NCI-H345 (cell line): ENCODE data around the gene ATG16L2.
"Not testable (repeated sequence)": the region's sequence is repeated elsewhere in the genome, so short reads cannot be mapped to it uniquely, and the experiment has no call there.

Experiments used
- DNase-seq: peaks from one replicate; lab custom pipeline; 2025; lab: John Stamatoyannopoulos, UW

ATG16L2 gene

DNA sequence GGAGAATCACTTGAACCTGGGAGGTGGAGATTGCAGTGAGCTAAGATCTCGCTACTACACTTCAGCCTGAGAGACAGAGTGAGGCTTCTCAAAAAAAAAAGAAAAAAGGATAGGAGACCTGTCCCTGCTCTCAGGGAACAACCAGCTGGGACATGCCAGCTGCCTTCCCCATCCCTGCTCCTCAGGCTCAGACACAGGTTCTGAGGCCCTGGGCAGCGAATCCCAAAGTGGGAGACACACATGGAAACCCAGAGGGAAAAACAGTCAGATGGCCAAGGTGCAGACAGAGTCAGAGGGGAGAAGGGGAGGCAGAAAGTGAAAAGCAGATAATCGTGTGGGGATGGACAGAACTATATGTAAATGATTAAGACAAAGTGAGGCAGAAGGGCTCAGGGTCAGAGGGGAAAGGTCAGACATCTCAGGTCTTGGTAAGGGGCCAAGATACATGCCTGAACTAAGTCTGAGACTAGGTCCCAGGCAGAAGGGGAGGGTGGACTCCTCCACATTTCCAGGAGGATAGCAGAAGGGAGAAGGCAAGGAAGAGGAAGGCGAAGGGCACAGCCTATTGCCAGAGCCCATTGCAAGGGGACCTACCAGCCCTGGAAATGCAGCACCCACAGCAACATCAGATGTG, 34.6 kb upstream of the ATG16L2 start:
- no peak for DNase-seq

DNA sequence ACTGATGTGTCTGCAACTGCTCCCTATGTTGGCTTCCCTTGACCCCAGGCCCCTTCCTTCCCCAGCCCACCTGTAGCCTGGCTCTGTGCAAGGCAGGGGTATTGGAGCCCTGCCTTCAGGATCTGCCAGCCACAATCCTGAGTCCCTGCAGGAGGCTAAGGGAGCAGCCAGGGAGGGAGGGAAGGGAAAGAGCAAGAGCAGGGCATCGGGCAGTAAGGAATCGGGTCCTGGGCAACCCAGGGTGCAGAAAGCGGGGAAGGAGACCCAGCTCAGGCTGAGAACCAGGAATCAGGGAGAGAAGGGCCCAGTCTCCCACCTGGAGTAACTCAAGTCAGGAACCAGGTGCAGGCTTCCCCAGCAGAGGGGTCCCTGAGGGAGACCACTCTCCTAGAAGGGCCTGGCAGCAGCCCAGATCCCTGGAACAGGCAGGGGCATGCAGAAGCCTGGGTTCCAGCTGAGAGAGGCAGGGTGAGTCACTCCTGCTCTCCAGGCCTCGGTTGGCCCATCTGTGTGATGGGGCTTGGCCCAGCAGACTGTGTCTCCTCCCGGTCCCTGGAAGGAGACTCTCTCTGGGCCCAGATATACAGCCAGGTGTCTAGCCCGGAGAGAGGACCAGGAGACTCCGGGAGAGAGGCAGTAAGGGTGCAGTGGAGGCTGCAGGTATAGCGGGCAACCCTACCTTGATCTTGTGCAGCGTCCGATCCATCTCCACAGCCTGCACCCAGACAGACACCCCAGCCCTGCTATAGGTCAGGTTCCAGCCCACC, 33.7 kb upstream of the ATG16L2 start:
- DNase-seq: no peak

DNA sequence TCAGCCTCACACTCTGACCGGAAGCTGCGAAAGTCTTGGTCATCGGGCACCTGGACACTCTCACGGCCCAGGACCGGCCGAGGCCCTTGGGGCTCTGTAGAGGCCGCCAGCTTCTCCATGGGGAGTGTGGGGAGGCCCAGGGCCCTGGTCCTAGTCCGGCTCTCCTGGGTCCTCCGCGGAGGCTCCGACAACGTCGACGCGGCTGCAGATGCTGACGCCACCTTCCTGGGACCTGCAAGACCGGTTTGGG, 33.2 kb upstream of the ATG16L2 start:
- no peak for DNase-seq

DNA sequence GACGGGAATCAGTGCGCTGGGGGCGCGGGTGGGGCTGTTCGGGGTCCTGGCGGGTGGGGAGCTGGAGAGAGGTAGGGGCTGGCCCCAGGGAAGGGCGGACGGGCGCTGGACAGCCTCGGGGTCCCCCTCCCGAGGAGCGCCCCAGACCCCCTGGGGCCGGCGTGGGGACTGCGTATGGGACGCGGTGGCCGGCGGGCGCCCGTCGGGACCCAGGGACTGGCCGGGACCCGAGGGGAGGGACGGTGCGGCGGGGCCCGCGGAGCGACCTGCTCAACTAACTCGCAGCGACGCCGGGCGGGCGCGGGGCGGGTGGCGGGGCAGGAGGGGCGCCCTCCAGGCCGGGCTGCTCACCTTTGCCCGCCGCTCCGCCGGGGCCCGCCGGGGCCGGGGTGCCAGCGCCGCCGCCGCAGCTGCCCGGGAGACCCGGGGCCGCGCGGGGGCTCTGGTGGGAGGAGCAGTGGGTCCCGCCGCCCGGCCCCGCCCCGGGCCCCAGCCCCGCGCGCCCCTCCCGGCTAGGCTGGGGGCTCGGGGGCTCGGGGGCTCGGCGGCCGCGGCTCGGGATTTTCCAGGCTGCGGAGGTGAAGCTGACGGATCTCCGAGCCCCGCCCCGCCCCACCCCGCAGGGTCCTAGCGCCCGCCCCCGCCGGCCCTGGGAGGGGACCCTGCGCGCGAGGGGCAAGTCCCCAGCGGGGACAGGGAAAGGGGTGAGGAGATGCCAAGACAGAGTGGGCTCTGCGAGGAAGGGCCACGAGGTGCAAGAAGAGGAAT, 32.7 kb upstream of the ATG16L2 start:
- DNase-seq: peak; percentile 61

DNA sequence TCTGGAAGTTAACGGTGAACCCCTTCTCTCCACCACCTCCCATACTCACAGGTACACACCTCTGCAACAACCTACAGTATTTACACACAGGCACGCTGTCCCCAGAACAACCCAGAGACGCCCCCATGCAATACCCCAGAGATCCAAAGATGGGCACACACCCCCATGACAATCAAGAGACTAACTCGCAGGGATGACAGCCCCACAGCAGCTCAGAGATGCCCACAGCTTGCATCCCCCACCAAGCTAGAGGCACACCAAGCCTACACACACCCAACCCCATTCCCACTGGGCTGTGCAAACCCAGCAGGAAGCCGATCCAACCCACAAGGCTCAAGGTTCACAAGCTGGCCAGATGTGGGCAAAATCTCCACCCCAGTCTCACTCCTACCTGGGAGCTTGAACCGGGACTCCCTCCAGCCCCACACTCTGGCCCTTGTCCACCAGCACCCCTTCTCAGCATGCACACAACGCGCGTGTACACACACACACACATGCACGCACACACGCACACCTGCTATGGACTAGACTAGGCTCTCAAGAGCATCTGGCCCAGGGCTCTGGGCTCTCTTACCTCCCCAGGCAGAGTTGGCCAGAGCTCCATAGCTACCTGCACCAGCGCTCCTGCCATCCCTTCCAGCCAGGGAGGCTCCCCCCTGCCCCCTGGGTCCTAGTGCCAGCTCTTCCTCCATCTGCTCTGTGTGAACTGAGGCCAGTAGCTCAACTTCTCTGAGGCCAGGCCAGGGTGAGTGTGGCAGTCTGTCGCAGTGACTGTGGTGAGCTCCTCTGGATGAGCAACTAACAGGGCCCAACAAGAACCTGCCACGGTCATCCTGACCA, 31.9 kb upstream of the ATG16L2 start:
- DNase-seq: peak; percentile 76

DNA sequence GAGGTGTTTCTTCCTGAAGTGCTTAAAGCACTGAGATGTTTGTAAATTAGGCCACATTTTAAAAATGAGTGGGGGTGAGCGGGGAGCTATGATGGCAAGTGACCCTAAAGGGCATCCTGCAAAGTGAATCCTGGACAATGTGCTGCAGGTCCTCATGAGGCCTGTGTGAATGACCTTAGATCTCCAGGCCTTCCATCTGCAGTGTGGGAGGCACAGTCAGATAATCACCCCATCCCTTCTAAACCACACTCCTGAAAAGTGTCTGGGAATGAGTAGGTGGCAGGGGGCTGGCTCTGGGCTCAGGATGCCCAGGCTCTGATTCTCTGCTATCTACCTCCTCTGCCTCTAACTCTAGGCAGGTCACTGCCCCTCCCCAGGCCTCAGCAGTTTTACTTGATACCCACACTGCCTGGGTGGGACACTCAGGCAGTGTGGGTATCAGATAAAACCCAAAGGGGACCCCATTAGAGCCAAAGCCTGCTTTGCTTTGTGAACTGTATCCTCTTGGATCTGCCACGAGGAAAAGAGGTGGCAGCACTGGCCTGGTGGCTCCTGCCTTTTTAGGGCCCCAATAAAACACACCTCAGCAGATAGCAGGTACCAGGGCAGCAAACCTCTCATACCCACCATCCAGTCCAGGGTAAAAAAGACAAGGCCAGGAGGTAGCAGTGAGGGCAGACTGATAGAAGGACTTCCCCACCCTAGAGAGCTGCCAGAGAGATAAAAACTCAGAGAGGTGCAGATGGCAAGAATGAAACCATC, 30.9 kb upstream of the ATG16L2 start:
- no peak for DNase-seq

DNA sequence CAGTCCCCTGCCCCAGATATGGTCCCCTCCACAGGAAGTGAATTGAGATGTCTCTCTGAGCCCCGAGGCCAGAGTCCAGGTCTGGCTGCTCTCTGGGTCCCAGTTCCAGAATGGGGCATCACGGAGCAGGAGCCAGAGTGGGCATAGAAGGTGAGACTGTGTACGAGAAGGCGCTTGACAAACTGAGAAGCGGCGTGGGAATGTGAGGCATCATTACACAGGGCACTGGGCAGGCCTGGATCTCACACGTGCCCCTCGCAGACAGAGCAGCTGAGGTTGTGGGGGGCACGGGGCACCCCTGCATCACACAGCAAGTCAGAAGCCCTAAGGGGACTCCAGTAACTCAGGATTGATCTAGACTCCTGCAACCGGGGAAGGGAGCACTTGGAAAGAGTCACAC, 29.5 kb upstream of the ATG16L2 start:
- DNase-seq: no peak

DNA sequence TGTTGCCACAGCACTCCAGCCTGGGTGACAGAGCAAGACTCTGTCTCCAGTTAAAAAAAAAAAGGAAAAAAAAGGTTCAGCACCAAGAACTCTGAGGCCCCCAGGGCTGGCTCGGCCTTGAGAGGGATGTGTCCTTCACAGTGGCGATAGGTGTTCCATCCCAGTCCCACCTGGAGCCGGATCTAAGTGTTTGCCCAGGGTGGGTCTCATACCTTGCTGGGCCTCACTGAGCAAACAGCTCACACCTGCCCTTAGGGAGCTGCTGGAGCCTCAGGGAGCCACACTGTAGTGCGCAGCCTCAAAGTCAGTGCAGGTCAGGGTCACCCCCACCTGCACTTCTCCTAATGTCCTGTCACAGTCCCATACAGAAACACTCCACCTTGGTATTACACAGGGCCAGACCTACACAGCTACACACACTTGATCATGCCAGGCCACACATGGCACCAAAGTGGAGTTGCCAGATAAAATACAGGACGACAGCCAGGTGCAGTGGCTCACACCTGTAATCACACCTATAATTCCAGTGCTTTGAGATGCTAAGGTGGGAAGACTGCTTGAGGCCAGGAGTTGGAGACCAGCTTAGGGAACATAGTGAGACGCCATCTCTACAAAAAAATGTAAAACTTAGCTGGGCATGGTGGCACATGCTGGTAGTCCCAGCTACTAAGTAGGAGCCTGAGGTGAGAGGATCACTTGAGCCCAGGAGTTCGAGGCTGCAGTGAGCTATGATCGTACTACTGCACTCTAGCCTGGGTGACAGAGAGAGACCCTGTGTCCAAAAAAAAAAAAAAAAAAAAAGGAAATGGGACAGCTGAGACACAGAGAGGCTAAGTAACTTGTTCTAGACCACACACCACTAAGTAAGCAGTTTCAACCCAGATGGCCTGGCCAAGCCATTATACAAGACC, 27.7 kb upstream of the ATG16L2 start:
- DNase-seq: peak; percentile 90

DNA sequence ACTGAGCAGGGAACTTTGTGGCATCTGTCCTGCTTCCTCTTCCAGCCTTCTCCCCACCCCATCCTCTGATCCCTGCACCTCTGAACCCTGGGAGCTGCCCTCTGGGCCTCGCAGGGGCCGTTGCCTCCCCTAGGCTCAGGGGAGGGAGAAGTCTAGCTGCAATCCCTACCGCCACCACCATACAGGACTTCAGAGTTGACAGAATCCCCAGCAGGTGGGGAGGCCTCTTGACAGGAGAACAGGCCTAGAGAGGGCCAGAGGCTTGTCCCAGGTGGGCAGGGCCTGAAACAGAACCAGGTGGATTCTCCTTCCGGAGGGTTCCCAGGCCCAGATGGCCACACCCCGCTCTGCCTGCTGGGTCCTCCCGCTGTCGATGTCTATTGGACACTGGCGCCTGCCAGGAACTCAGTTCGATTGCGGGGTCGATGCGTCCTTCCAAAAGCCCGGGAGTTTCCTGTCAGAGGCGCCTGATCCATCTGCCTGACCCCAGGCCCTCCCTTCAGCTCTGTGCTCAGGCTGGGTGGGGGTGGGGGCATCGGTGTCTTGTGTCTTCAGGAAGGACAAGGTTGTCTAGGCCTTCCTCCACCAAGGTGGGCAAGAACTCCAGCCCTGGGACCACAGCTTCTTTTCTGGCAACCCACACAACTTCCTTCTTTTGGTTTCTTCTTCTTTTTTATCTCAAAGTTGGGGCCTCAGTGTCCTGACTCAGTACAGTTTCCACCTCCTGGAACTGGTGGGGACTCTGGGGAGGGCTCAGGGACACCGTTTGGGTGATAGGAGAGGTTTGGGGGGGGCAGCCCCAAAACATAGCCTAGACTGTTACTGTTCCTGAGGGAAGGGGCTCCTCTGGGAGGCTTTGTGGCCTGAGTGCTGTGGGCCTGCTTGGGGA, 26.8 kb upstream of the ATG16L2 start:
- peak; percentile 53 for DNase-seq

DNA sequence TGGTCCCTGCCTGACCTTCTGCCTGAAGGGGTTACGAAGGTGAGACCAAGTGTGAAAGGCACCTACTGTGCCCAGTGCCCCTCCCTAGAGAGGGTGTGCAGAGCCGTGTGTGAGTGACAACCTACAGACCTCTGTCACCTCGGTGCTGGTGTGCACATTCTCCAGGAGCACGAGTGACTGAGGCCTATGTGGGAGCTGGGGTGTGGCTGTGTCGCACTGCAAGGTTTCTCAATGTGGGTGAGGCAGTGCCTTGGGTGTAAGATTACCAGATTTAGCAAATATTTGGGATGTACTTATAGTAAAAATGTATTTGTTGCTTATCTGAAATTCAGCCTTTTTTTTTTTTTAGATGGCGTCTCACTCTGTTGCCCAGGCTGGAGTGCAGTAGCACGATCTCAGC, 26.0 kb upstream of the ATG16L2 start:
- DNase-seq: no peak

DNA sequence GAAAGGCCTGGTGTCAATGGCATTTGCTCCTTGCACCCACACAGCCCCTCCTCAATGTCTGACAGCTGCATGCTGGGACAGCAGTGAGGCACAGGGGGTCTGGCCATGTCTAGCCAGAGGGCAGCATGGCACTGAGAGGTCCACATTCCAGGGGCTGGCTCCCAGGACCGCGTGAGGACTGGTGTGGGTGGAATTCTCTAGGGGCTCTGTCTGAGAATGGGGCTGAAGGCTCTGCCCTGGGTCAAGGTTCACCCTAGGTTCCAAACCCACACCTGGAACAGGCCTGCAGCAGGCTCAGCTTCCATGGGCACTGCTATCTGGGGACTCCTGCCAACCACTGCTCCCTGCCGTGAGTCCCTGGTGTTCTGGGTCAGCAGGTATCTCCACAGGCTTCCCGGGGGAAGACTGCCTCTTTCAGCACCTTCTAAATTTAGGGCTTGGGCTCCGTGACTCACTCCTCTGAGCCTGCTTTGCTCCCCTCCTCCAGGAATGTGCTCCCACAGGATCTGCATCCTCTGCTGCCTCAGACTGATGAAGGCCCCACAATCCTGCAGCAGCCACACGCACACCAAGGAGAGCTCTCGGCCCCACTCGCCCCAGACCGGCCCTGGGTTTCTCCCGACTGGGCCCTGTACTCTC, 24.6 kb upstream of the ATG16L2 start:
- no peak for DNase-seq

DNA sequence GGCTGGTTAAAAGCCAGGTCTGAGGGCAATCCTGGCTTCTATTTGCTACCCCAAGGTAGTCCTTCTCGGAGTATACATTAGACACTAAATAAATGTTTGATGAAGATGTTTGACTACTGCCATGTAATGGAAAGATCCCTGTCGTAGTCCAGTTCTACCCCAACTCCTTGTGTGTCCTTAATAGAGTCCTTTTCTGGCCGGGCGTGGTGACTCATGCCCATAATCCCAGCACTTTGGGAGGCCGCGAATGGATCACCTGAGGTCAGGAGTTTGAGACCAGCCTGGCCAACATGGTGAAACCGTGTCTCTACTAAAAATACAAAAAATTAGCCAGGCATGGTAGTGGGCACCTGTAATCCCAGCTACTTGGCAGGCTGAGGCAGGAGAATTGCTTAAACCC, 23.0 kb upstream of the ATG16L2 start:
- DNase-seq: not testable (repeated sequence)

DNA sequence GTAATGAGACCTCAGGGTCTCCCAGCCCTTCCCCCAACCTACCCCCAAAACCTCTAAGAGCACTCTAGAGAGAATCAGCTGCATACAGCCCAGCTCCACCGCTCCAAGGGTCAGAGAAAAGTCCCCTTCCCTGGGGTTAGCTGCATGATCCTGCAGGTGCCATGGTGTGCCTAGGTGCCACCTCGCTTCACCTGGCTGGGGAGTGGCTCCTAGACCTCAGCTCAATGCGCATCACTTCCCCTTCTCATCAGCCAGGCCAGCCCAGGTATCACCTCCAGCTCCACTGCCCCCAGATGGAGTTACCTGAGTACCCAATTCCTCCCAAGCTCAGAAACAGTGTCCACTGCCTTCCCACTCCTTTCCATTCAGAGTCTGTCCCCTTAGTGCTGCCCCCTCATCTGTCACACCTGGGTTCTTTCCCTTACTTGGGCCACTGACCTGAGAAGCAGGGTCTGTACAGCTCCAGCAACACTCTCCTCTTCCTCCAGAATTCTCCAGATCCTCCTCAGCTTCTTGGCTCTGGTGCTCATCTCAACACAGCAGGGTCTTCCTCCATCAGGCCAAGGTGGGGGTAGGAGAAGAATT, 21.7 kb upstream of the ATG16L2 start:
- DNase-seq: no peak

DNA sequence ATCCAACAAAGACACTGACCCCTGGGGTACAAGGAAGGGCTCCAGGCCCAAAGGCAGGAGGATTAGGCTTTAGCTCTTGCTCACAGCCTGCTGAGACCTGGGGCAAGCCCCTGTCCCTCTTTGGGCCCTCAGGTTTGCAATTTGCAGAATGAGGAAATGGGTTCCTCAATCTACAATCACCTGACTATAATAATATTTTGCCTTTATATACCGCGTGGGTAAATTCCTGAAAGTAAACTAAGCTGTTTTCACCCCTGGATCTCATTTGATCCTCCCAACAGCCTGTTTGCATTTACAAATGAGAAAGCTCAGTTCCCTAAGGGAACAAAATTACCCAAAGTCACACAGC, 21.2 kb upstream of the ATG16L2 start:
- DNase-seq: no peak

DNA sequence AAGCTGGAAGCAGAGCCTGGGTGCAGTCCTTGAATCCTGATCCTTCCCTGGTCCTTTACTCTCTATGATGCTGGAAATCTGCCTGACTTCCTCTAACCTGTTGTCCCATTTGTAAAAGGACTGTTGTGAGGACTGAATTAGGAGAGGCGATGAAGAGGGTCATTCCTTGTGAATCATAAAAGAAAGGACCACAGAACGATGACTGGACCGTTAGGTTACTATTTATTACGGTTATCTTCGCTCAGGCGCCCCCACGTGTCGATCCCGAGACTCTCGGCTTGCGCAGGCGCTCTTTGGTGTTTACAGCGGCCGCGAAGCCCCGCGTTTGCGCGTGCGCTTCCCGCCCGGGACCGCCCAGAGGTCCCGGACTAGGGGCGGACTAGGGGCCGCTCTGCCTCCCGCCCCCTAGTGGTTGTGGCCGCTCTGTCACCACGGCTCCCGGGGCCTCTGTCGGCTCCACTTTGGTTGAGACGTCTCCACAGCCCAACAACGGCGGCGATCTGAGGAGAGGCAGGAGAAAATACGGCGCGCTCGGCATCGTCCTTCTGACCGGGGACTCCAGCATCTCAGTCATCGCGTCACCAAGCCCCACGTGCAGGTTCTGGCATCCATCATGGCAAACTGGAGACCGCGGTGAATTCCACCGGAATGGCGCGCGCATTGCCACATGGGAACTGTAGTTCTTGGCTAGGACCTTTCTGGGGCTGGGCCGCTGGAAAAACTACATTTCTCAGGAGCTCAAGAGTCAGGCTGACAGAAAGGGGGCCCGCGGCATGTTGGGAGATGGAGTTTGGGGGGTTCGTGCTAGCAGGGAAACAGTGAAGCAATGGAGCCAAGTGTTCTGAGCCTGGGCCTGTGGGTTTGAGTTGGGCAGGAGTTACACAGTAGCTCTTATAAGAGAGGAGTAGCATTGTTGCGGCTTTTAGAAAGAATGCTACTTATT, 20.5 kb upstream of the ATG16L2 start, which contains the start of gene STARD10:
TSS of gene STARD10 (minus strand) at position 623 of the 943 bp plus-strand sequence. CDS start 12,866 bp downstream, outside the sequence.
- DNase-seq: peak; percentile 95

DNA sequence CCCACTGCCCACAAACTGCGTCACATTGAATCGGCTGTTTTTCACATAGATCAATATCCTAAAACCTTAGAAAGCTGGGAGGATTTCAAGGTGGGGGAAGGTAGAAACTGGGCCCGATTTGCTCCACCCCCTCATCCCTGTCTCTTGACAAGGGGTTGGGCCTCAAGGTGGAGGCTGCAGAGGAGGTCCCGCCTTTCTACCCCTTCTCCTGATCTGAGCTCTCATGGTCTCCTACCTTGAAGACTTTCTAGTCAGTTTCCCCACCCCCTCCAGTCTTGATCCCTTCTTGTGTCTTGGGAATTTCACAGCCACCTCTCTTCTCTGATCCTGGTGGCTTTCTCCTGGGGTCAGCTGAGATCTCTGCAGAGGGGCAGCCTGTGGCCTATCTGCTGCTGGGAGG, 15.8 kb upstream of the ATG16L2 start:
- no peak for DNase-seq

DNA sequence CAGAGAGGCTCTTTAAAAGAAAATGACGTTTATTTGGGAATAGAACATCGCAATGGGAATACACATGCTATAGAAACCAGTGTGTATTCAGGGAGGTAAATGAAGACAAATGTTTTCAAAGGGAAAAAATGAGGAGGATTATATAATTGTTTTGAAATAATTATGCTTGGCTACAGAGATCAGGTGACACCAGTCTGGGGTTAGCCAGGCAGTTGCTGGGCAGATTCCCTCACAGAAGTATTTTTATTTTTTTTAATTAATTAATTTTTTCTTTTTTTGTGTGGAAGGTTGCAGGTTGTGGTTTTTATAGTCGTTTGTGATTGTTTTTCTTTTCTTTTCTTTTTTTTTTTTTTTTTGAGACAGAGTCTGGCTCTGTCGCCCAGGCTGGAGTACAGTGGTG, 14.8 kb upstream of the ATG16L2 start:
- DNase-seq: no peak

DNA sequence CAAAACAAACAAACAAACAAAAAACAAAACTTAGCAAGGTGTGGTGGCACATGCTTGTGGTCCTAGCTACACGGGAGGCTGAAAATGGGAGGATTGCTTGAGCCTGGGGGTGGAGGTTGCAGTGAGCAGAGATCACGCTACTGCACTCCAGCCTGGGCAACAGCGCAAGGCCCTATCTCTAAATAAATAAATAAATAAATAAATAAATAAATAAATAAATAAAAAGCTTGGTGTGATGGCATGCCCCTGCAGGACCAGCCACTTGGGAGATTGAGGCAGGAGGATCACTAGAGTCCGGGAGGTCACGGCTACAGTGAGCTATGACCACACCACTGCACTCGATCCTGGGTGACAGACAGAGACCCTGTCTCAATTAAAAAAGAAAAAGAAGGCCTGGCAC, 11.4 kb upstream of the ATG16L2 start:
- DNase-seq: no peak
